Hematopoietic multipotent progenitor cell treated with erythropoietin and hydrocortisone succinate and interleukin-3 and kit ligand, for 6 days (in vitro differentiated cells): ENCODE data around the gene FRK.

Experiments used
- DNase-seq: peaks from one replicate; pipeline ENCODE4 v3.0.0-alpha.2; 2015

The FRK gene

GRCh38 chr6:116034327-116034726 lies 26.4 kb downstream of the FRK start:
- no peak for DNase-seq

DNA sequence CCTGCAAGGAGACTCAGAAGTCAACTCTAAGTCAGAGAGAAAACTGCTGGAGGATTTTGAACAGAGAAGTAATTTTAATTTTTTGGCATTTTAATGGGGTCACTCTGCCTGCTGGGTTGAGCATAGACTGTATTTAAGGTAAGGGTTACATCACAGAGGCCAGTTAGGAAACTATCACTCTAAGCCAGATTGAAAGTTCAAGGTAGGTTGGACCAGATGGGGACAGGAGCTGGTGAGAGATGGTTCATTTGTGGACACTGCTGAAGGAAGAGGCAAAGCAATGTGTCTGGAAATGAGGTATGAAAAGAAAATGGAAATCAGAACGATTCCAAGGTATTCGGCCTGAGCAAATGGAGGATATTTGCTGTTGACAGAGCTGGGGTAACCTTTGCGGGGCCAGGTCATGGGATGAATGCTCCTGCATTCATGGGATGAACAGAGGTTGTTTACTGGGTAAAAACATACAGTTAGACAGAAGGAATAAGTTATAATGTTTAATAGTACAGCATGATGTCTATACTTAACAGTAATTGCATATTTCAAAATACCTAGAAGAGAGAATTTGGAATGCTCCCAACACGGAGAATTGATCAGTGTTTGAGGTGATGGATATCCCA lies 26.9 kb downstream of the FRK start:
- no peak for DNase-seq

GRCh38 chr6:116030770-116031169 lies 29.9 kb downstream of the FRK start:
- no peak for DNase-seq

GRCh38 chr6:116029535-116029934 lies 31.2 kb downstream of the FRK start:
- no peak for DNase-seq

- DNase-seq = no peak
Observed at GRCh38 chr6:116028233-116028632, 32.5 kb downstream of the FRK start.

GRCh38 chr6:116027801-116028200 lies 32.9 kb downstream of the FRK start:
- DNase-seq = no peak

DNA sequence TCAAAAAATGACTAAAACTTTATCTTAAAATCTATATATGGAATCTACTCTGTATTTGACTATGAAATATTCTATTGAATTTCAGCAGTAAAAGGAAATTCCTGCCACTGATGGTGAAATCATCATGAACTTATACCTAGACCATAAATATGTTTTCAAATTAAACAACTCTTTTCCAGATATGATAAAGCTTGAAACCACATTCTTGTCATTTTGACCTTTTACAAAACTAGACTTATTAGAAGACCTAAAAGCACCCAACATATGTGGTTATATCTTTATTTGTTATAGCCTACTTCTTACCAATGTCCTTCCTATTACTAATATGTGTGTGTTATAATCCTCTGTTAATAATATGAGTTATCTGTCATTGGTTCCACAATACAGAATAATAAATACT lies 35.3 kb downstream of the FRK start:
- DNase-seq = no peak

GRCh38 chr6:116022841-116023445 lies 37.7 kb downstream of the FRK start:
- no peak for DNase-seq

DNA sequence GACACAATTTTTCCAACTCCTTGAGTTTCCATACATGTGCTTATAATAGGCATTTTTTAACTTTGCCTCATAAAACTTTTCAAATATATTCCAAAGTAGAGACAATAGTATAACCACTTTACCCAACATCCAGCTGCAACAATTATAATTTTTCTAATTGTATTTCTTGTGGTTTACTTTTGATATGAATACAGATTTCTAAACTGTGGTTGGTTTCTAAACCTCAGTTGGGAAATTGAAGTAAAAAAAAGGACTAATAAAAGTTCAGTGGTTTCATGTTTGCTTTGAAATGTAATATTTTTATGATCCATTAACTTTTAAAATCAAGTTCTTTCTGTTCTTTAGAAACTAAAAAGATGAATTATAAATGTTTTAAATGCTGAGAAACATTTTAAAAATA lies 40.0 kb downstream of the FRK start:
- DNase-seq = no peak

DNA sequence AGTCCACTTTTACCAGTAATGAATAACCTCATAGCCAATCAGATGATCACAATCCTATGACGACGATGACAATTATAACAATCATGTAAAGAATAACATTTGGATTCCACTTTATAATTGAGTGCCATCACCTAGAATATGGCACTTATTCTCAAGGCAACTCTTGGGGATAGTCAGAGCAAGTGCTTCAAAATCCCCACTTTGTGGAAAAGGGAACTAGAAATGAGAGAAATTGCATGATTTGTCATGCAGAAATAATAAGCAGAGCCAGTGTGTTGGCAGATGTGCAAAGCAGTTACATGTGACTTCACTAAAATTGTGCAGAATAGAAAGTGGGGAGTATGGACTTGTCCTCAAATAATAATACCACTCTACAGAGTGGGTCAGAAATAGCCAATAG lies 41.3 kb downstream of the FRK start:
- DNase-seq = no peak

DNA sequence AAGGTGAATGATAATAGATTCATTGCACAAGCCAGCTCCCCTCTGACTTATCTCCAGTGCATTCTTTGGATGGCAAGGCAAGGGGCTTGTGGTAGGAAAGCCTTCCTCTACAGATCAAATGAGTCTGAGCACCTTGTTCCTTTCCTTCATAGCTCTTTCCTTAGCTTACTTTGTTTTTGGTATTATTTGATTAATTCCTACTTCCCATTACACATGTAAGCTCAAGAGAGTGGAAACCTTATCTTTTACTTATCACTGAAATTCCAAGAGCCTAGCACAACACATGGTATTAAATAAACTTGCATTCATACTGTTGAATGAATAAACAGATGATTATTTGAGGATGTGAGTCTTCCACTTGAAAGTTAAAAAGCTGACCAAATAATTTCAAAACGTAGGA lies 41.7 kb downstream of the FRK start:
- no peak for DNase-seq

GRCh38 chr6:116017546-116018295 lies 43.0 kb downstream of the FRK start:
- DNase-seq = no peak

DNA sequence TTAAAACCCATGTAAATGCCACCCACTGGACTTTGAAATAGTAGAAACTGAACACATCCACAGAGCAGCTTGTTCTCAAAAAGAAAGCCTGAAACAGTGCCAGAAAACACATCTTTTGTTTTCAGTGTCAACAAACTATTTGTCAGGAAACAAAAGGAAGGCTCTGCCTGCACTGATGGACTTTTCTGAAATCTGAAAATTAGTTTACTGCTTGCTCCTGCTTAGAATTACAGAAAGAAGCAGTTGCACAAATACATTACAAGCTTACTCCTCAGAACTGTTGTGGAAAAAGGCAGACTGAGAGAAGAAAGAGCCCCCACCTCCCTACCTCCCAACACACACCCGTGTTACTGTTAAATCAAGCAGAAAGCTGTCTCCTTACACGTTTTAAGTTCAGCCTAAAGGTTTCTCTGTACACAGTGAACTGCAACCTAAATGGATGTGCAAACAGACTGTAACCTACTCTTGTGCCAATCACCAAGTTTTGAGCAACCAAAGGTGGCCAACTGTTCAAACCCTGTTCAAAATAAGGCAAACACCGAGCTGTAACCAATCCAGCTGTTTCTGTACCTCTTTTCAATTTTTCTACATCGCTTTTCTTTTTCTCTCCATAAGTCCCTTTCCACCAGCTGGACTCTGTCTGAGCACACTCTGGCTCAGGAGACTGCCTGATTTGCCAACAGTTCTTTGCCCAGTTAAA lies 43.7 kb downstream of the FRK start:
- DNase-seq = no peak

GRCh38 chr6:116015983-116016382 lies 44.7 kb downstream of the FRK start:
- DNase-seq = no peak

GRCh38 chr6:116015561-116015960 lies 45.1 kb downstream of the FRK start:
- no peak for DNase-seq

- DNase-seq = no peak
Observed at GRCh38 chr6:116012951-116013350, 47.7 kb downstream of the FRK start.

DNA sequence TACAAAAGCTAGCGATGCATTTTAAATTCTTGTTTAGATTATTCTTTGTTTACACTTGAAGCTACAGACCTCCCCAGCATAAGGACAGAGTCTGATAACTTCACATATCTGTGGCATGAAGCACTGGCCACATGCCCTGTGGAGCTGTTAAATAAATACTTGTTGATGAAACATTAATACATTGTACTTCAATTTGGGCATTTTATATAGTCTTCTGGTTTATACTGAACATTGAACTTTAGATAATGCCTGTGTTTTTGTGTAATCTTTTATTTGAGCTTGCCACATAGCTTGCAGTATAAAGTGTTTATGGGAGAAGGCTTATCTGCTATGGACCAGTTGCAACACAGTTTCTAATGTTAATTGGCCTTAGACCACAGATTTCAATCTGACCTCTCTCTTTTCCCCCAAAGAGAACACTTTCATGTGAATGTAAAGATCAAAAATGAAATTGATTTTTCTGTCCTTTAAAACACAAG lies 48.2 kb downstream of the FRK start:
- peak; percentile 25 for DNase-seq

DNA sequence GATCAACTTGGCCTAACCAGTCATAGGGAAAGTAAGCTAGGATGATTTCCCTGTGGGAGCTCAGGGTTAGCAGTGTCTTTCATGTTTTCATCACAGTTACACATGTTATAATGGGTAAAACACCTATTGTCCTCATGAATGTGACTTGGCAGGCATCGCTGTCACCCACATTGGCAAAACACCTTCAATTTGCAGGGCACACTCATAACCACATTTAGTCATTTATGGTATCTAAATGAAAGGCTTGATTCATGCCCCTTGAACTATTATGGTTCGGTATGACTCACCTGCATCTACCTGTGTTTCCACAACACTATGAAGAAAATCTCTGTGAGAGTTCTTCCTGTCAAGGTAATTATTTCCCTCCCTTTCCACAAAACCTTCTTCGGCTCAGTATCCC lies 49.2 kb downstream of the FRK start:
- no peak for DNase-seq

DNA sequence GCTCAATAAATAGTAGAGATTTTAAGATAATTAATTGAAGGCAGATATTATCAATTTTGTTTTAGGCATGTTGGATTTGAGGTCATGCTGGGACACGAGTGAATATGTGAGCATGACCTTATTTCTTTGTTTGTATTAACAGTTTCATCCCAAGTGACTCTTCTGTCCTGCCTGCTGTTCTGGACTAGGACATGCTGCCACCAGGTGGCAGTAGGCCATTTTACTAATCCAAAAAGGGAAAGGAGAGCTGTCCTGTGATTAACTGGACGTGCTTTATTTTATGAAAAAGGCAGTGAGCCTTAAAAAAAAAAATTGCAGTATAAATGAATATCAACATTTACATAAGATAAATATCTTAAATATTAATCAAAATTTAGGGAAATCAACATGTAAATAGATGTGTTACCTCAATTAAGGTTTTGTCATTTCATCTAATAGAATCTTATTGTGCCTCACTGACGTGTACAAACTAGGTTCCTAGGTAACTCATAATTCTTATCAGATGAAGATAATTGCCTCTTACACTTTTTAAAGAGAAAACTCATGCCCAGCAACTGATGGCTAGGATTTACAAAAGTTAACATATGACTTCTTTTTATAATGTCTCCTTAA lies 49.8 kb downstream of the FRK start:
- peak; percentile 75 for DNase-seq

DNA sequence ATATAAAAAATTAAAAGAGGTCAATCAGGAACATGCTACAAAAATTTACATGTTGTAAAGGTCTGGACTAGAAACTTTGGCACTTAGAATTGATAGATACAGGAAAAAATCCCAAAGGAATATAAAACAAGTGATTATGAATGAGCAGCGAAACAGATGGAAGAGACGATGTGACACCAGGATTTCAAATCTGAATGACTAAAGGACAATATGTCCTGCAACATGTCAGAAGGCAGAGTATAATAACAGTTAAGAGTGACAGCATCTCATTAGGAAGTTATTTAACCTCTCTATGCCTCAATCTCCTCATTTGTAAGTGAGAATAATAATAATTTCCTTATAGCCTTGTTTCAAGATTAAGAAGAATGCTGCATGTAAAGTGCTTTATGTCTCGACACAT lies 50.3 kb downstream of the FRK start:
- DNase-seq = no peak

- DNase-seq = no peak
Observed at GRCh38 chr6:116008470-116009243, 52.0 kb downstream of the FRK start.
